HCT116 (cell line): ENCODE data around the gene BPIFB1. TPM values are rescaled to one million over a fixed set of nuclear protein-coding genes. Genes with fewer than 3 reads are reported as not detected.

Source experiments
- ATAC-seq: fragments of 200-7000 bp; cut with Tn5 transposase; 2 replicates; pipeline ENCODE4 v1.9.1; 2020; ENCODE audit warnings: mild to moderate bottlenecking, moderate library complexity
- BruUV-seq: library from RNA; stranded (reverse); fragments of 400-500 nt; replicated peaks from 2 replicates; lab custom pipeline; 2021; lab: Mats Ljungman, UMichigan
- CTCF ChIA-PET: fragments of 300-600 bp; sonication (Branson Sonifier 250); formaldehyde crosslinking; loops from one replicate; lab custom pipeline; 2021; ENCODE audit warnings: antibody characterized with exemption; lab: Charles Lee
- POLR2A ChIA-PET: fragments of 300-600, 350-600 bp; sonication (Branson Sonifier 250); formaldehyde crosslinking; loops from one replicate; lab custom pipeline; 2021; ENCODE audit warnings: antibody characterized with exemption; lab: Charles Lee
- RAD21 ChIA-PET, 2 experiments: fragments of 300-600 bp; sonication (Branson Sonifier 250); formaldehyde crosslinking; loops; one replicate each; lab custom pipeline; 2023; ENCODE audit warnings: low total read pairs in 2 of 2; ENCODE audit not compliant: uncharacterized antibody in 2 of 2, unreplicated experiment in 2 of 2, low non-redundant PET in 1 of 2; lab: Charles Lee
- DNase-seq: peaks from one replicate; pipeline ENCODE4 v3.0.0-alpha.2; 2010; ENCODE audit warnings: low read depth, low spot score
- H2AFZ ChIP-seq: fragments of 200-600 bp; shearing (Covaris generic), sonication (generic); 2 replicates; pipeline ENCODE4 v1.6.1; 2017; ENCODE audit warnings: low read depth, mixed run types, mixed read lengths, antibody characterized with exemption, low read length; ENCODE audit not compliant: poor library complexity, severe bottlenecking
- H3K27ac ChIP-seq: 2 replicates; pipeline ENCODE4 v1.5.1; 2012; ENCODE audit warnings: low read depth, low read length
- H3K27me3 ChIP-seq: fragments of 200-600 bp; sonication (generic); 2 replicates; pipeline ENCODE4 v1.6.1; 2016; ENCODE audit warnings: mixed run types, low read length, mixed read lengths; ENCODE audit not compliant: insufficient read depth
- H3K36me3 ChIP-seq, 2 experiments: fragments of 200-500 bp in 1 of 2; fragments of 200-600 bp in 1 of 2; sonication (Bioruptor generic) in 1 of 2; sonication (generic) in 1 of 2; 2 replicates each; pipeline versions ENCODE4 v1.5.1 to v1.6.1; 2014 to 2016; ENCODE audit warnings: low read length in 2 of 2, inconsistent platforms in 1 of 2, mixed read lengths in 1 of 2, mixed run types in 1 of 2; ENCODE audit not compliant: insufficient read depth in 2 of 2, control insufficient read depth in 1 of 2
- H3K4me1 ChIP-seq, 2 experiments: fragments of 200-600 bp in 1 of 2; sonication (generic) in 1 of 2; 2 replicates each; pipeline versions ENCODE4 v1.5.1 to v1.6.1; 2012 to 2017; ENCODE audit warnings: low read length in 2 of 2, inconsistent platforms in 1 of 2, mild to moderate bottlenecking in 1 of 2, mixed read lengths in 1 of 2, mixed run types in 1 of 2, moderate library complexity in 1 of 2; ENCODE audit not compliant: insufficient read depth in 2 of 2, control insufficient read depth in 1 of 2
- H3K4me2 ChIP-seq: fragments of 200-600 bp; sonication (generic); 2 replicates; pipeline ENCODE4 v1.6.1; 2017; ENCODE audit warnings: mixed run types, low read length, mixed read lengths
- H3K4me3 ChIP-seq, 2 experiments: fragments of 200-600 bp in 1 of 2; sonication (generic) in 1 of 2; replicated peaks in 1 of 2; 2 replicates each; pipeline ENCODE4 v1.5.1; 2011 to 2016; ENCODE audit warnings: low read length in 2 of 2, control low read depth in 1 of 2, low read depth in 1 of 2, mild to moderate bottlenecking in 1 of 2, mixed read lengths in 1 of 2, mixed run types in 1 of 2
- H3K79me2 ChIP-seq: fragments of 200-600 bp; sonication (generic); 2 replicates; pipeline ENCODE4 v1.6.1; 2017; ENCODE audit warnings: mild to moderate bottlenecking, mixed run types, low read length, moderate library complexity, mixed read lengths; ENCODE audit not compliant: insufficient read depth
- H3K9ac ChIP-seq: fragments of 200-600 bp; sonication (generic); 2 replicates; pipeline ENCODE4 v1.6.1; 2016; ENCODE audit warnings: low read length, mixed read lengths
- H3K9me2 ChIP-seq: fragments of 200-600 bp; sonication (generic), shearing (Covaris generic); 2 replicates; pipeline ENCODE4 v1.6.1; 2017; ENCODE audit warnings: mixed run types, mild to moderate bottlenecking, moderate library complexity; ENCODE audit not compliant: insufficient read depth
- H3K9me3 ChIP-seq, 2 experiments: fragments of 200-500 bp in 1 of 2; fragments of 200-600 bp in 1 of 2; sonication (Bioruptor generic) in 1 of 2; sonication (generic) in 1 of 2; 2 replicates each; pipeline ENCODE4 v1.6.1; 2014 to 2017; ENCODE audit warnings: low read length in 2 of 2, mixed read lengths in 2 of 2, inconsistent platforms in 1 of 2, low read depth in 1 of 2, mild to moderate bottlenecking in 1 of 2, mixed run types in 1 of 2, moderate library complexity in 1 of 2; ENCODE audit not compliant: control insufficient read depth in 1 of 2, insufficient read depth in 1 of 2
- H4K20me1 ChIP-seq: fragments of 200-600 bp; sonication (generic), shearing (Covaris generic); 2 replicates; pipeline ENCODE4 v1.6.1; 2017; ENCODE audit warnings: mixed run types, mild to moderate bottlenecking, moderate library complexity; ENCODE audit not compliant: insufficient read depth
- CEBPB ChIP-seq: IDR thresholded peaks from 2 replicates; pipeline ENCODE4 v1.6.1; 2012; ENCODE audit warnings: low read depth
- ELF1 ChIP-seq: IDR thresholded peaks from 2 replicates; pipeline ENCODE4 v1.6.1; 2012; ENCODE audit warnings: low read depth, borderline replicate concordance
- EZH2 ChIP-seq: fragments of 200-600 bp; sonication (generic); IDR thresholded peaks from 2 replicates; pipeline ENCODE4 v1.6.1; 2017; ENCODE audit warnings: antibody characterized with exemption, mixed run types
- FOSL1 ChIP-seq: IDR thresholded peaks from 2 replicates; pipeline ENCODE4 v1.6.1; 2012; ENCODE audit warnings: low read depth
- POLR2A ChIP-seq: IDR thresholded peaks from 2 replicates; pipeline ENCODE4 v1.7.0; 2011; ENCODE audit warnings: borderline replicate concordance; ENCODE audit not compliant: insufficient read depth, insufficient read length; ENCODE audit errors: extremely low read depth
- POLR2AphosphoS5 ChIP-seq: IDR thresholded peaks from 2 replicates; pipeline ENCODE4 v1.6.1; 2011; ENCODE audit warnings: mild to moderate bottlenecking, low read depth, low read length, moderate library complexity
- SP1 ChIP-seq: IDR thresholded peaks from 2 replicates; pipeline ENCODE4 v1.6.1; 2012; ENCODE audit warnings: low read depth
- TCF7L2 ChIP-seq: IDR thresholded peaks from 2 replicates; pipeline ENCODE4 v1.7.0; 2011; ENCODE audit warnings: borderline replicate concordance, inconsistent platforms; ENCODE audit not compliant: insufficient read depth, insufficient read length; ENCODE audit errors: extremely low read depth
- YY1 ChIP-seq: IDR thresholded peaks from 2 replicates; pipeline ENCODE4 v1.6.1; 2011; ENCODE audit warnings: low read length, low read depth, moderate library complexity, mild to moderate bottlenecking; ENCODE audit not compliant: insufficient replicate concordance; ENCODE audit errors: extremely low read depth
- ZNF274 ChIP-seq: fragments of 200-500 bp; sonication (Bioruptor generic); IDR thresholded peaks from 2 replicates; pipeline ENCODE4 v1.6.1; 2014; ENCODE audit warnings: mild to moderate bottlenecking, low read depth, low read length, inconsistent platforms
- intact Hi-C: fragments of 100-400 bp; cut with micrococcal nuclease; formaldehyde crosslinking; loops from 2 replicates; pipeline ENCODE4 v1.10.0; 2022
- total RNA-seq: library from RNA; stranded (reverse); gene quantifications from one replicate; pipeline ENCODE4 v1.2.1, GENCODE V29; 2021; ENCODE audit not compliant: unreplicated experiment
- TF ChIP-seq, protein P1 (sequence below): IDR thresholded peaks from 2 replicates; pipeline ENCODE4 v1.6.1; 2012; ENCODE audit warnings: low read depth
- TF ChIP-seq, protein P2 (sequence below): IDR thresholded peaks from 2 replicates; pipeline ENCODE4 v1.6.1; 2012

BPIFB1 gene
- total RNA-seq, 1 experiment from 2014 or later = 0.17 TPM

DNA sequence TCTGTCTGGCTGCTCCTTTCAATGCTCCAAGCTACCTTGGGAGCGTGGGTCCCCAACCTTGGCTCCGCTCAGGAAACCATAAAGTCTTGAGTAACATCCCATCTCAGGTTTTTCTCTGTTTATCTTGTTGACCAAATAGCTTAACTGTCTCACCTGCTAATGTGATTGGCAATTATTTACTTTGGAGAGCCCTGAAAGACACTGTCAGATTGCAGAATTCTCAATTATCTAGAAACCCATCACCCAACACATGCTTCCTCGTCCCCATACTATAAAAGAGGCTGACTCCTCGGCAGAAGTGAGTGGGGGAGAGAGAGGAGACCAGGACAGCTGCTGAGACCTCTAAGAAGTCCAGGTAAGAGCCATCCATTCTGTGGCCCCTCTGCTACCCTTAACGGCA is 47.3 kb upstream of the BPIFB1 start, which contains the start of gene BPIFA1 (continued):
- no peak for TF ChIP-seq TCF7L2

GRCh38 chr20:33236351-33236750 is 46.7 kb upstream of the BPIFB1 start:
- TF ChIP-seq YY1 (no peak), SP1 (no peak), ELF1 (no peak), CEBPB (no peak), TCF7L2 (no peak), EZH2 (no peak), POLR2AphosphoS5 (no peak), FOSL1 (no peak), POLR2A (no peak), ZNF274 (no peak)
- TF ChIP-seq, protein P1, sequence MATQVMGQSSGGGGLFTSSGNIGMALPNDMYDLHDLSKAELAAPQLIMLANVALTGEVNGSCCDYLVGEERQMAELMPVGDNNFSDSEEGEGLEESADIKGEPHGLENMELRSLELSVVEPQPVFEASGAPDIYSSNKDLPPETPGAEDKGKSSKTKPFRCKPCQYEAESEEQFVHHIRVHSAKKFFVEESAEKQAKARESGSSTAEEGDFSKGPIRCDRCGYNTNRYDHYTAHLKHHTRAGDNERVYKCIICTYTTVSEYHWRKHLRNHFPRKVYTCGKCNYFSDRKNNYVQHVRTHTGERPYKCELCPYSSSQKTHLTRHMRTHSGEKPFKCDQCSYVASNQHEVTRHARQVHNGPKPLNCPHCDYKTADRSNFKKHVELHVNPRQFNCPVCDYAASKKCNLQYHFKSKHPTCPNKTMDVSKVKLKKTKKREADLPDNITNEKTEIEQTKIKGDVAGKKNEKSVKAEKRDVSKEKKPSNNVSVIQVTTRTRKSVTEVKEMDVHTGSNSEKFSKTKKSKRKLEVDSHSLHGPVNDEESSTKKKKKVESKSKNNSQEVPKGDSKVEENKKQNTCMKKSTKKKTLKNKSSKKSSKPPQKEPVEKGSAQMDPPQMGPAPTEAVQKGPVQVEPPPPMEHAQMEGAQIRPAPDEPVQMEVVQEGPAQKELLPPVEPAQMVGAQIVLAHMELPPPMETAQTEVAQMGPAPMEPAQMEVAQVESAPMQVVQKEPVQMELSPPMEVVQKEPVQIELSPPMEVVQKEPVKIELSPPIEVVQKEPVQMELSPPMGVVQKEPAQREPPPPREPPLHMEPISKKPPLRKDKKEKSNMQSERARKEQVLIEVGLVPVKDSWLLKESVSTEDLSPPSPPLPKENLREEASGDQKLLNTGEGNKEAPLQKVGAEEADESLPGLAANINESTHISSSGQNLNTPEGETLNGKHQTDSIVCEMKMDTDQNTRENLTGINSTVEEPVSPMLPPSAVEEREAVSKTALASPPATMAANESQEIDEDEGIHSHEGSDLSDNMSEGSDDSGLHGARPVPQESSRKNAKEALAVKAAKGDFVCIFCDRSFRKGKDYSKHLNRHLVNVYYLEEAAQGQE = no peak
- TF ChIP-seq, protein P2, sequence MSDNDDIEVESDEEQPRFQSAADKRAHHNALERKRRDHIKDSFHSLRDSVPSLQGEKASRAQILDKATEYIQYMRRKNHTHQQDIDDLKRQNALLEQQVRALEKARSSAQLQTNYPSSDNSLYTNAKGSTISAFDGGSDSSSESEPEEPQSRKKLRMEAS = no peak
- CTCF ChIA-PET = no interaction called here
- intact Hi-C loops = no loop called here

More at GRCh38 chr20:33236351-33236750, 46.7 kb upstream of the BPIFB1 start:
- peaks cover 54% of the 10 kb centered on the region for H3K27me3 ChIP-seq
- no peaks in the 10 kb centered on the region for H3K9me3 ChIP-seq
- no peak overlapping the region for H3K27ac ChIP-seq
- no peaks in the 10 kb centered on the region for H4K20me1 ChIP-seq
- no peaks in the 10 kb centered on the region for H3K4me1 ChIP-seq
- H3K79me2 ChIP-seq = no peaks in the 10 kb centered on the region
- H3K9me2 ChIP-seq = no peaks in the 10 kb centered on the region
- no peaks in the 10 kb centered on the region for H3K36me3 ChIP-seq
- ATAC-seq (no peak), DNase-seq (no peak)
- POLR2A ChIA-PET = no interaction called here
- H3K9ac ChIP-seq = no peak overlapping the region
- BruUV-seq = no TSS peak
- no peak overlapping the region for H3K4me2 ChIP-seq
- no peak overlapping the region for H3K4me3 ChIP-seq
- H2AFZ ChIP-seq = no peak overlapping the region
- RAD21 ChIA-PET = no interaction called here
